SU-DHL-6 (cell line): ENCODE data around the gene TSC2.

ENCODE experiments used
- H2AFZ ChIP-seq: fragments of 200-600 bp; sonication (generic); 2 replicates; pipeline ENCODE4 v1.6.1; 2014; ENCODE audit warnings: low read depth, mild to moderate bottlenecking, moderate library complexity, mixed read lengths, antibody characterized with exemption, low read length; ENCODE audit not compliant: severe bottlenecking
- H3F3A ChIP-seq: fragments of 200-600 bp; shearing (Covaris generic); 2 replicates; pipeline ENCODE4 v1.6.0; 2016; ENCODE audit warnings: antibody characterized with exemption, mild to moderate bottlenecking; ENCODE audit not compliant: insufficient read depth
- H3K27ac ChIP-seq: fragments of 200-600 bp; sonication (generic); 2 replicates; pipeline ENCODE4 v1.5.1; 2016; ENCODE audit warnings: low read depth, mild to moderate bottlenecking, low read length, moderate library complexity, mixed read lengths
- H3K27me3 ChIP-seq: fragments of 200-600 bp; sonication (generic), shearing (Covaris generic); 2 replicates; pipeline ENCODE4 v1.6.0; 2014; ENCODE audit warnings: mild to moderate bottlenecking, low read length
- H3K36me3 ChIP-seq: fragments of 200-600 bp; sonication (generic); 2 replicates; pipeline ENCODE4 v1.6.1; 2014; ENCODE audit warnings: mild to moderate bottlenecking, low read length, mixed read lengths
- H3K4me2 ChIP-seq: fragments of 300-600, 200-600 bp; shearing (Covaris generic), sonication (generic); 2 replicates; pipeline ENCODE4 v1.6.0; 2014; ENCODE audit warnings: low read length, low read depth, mild to moderate bottlenecking; ENCODE audit not compliant: poor library complexity, severe bottlenecking
- H3K4me3 ChIP-seq: fragments of 200-600 bp; sonication (generic); 2 replicates; pipeline ENCODE4 v1.5.1; 2014; ENCODE audit warnings: antibody characterized with exemption, low read length, mild to moderate bottlenecking, mixed read lengths; ENCODE audit not compliant: insufficient read depth, poor library complexity, severe bottlenecking
- H3K79me2 ChIP-seq: fragments of 200-600 bp; sonication (generic); 2 replicates; pipeline ENCODE4 v1.6.1; 2014; ENCODE audit warnings: mild to moderate bottlenecking, low read length, moderate library complexity; ENCODE audit not compliant: insufficient read depth
- H3K9ac ChIP-seq: fragments of 200-600 bp; sonication (generic); 2 replicates; pipeline ENCODE4 v1.7.0; 2014; ENCODE audit warnings: mild to moderate bottlenecking, low read length
- H3K9me2 ChIP-seq: fragments of 200-600 bp; sonication (generic); replicated peaks from 2 replicates; pipeline ENCODE4 v1.6.1; 2014; ENCODE audit warnings: low read length; ENCODE audit not compliant: insufficient read depth
- H3K9me3 ChIP-seq: fragments of 200-600 bp; sonication (generic); 2 replicates; pipeline ENCODE4 v1.6.1; 2014; ENCODE audit warnings: low read length, mixed read lengths; ENCODE audit not compliant: insufficient read depth
- H4K20me1 ChIP-seq: fragments of 200-600 bp; sonication (generic); 2 replicates; pipeline ENCODE4 v1.6.1; 2014; ENCODE audit warnings: low read depth, mild to moderate bottlenecking, antibody characterized with exemption, low read length, moderate library complexity, mixed read lengths
- CTCF ChIP-seq: fragments of 200-600 bp; sonication (generic); IDR thresholded peaks from one replicate; pipeline ENCODE4 v1.5.1; 2017; ENCODE audit warnings: antibody characterized with exemption, mild to moderate bottlenecking, low read length, moderate library complexity; ENCODE audit not compliant: insufficient read depth, poor library complexity, severe bottlenecking
- EZH2phosphoT487 ChIP-seq: fragments of 200-600 bp; sonication (generic), shearing (Covaris generic); conservative IDR thresholded peaks from 2 replicates; pipeline ENCODE4 v1.6.1; 2018; ENCODE audit warnings: mild to moderate bottlenecking, antibody characterized with exemption, low read length, moderate library complexity, mixed read lengths

The TSC2 gene

DNA sequence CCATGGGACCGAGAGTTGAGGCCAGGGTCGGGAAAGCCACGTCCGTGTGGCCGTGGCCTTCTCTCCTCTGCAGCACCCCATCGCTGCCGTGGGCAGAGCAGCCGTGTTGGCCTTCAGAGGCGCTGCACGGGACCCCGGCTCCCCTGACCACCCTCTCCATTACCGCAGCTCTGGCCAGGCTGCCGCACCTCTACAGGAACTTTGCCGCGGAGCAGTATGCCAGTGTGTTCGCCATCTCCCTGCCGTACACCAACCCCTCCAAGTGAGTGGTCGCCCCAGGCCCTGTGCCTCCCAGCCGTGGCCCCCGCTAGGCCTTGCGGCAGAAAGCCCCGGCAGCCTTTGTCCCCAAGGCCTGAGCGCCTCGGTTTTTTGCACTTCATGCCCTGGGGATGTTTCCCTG is 27.8 kb downstream of the TSC2 start:
- no peaks in the 10 kb centered on the region for H3K27me3 ChIP-seq
- H4K20me1 ChIP-seq = no peaks in the 10 kb centered on the region
- H3K4me2 ChIP-seq = no peak overlapping the region
- H3K9me2 ChIP-seq = no peaks in the 10 kb centered on the region
- H3K9me3 ChIP-seq = no peaks in the 10 kb centered on the region
- no peak overlapping the region for H2AFZ ChIP-seq
- TF ChIP-seq EZH2phosphoT487 = no peak
- TF ChIP-seq CTCF = no peak
- no peaks in the 10 kb centered on the region for H3K36me3 ChIP-seq
- H3K9ac ChIP-seq = no peak overlapping the region
- H3K79me2 ChIP-seq = no peaks in the 10 kb centered on the region
- H3F3A ChIP-seq = no peaks in the 10 kb centered on the region
- no peak overlapping the region for H3K4me3 ChIP-seq
- H3K27ac ChIP-seq = no peak overlapping the region

DNA sequence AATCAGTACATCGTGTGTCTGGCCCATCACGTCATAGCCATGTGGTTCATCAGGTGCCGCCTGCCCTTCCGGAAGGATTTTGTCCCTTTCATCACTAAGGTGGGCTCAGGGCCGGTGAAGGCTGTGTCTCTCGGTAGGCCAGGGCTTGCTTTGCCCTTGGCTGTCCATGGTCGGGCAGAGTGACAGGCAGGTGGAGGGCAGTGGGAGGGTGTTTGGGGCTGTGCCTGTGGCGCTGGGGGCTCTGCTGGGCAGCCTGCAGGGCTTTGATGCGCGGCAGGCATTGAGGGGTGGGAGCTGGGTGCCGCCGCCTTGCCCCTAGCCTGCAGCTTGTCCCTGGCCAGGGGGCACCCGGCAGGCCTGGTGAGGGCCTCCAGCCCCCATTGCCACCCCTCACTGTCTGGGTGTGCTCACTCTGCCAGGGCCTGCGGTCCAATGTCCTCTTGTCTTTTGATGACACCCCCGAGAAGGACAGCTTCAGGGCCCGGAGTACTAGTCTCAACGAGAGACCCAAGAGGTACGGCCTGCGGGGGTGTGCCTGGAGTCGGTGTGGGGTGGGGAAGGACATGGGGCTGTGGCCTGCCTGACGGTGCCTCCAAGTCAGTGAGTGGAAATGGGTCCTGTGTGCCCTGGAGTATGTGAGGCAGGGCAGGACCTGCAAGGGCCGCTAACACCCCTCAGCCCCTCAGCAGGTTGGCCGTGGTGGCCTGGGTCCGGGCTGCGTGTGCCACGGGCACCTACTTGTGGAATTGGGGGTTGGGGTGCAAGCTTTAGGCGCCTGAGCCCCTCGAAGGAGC is 28.5 kb downstream of the TSC2 start:
- Histone ChIP-seq H3K4me2 (no peak overlapping the region), H3K9me2 (no peaks in the 10 kb centered on the region), H3K27me3 (no peaks in the 10 kb centered on the region), H3F3A (no peaks in the 10 kb centered on the region), H3K9ac (no peak overlapping the region), H3K36me3 (no peaks in the 10 kb centered on the region), H3K27ac (no peak overlapping the region), H3K9me3 (no peaks in the 10 kb centered on the region), H2AFZ (no peak overlapping the region), H3K79me2 (no peaks in the 10 kb centered on the region), H4K20me1 (no peaks in the 10 kb centered on the region), H3K4me3 (no peak overlapping the region)
- no peak for TF ChIP-seq CTCF
- TF ChIP-seq EZH2phosphoT487 = no peak

GRCh38 chr16:2077016-2077415 is 29.2 kb downstream of the TSC2 start:
- no peaks in the 10 kb centered on the region for H3K27me3 ChIP-seq
- H3K27ac ChIP-seq = no peak overlapping the region
- no peaks in the 10 kb centered on the region for H3K36me3 ChIP-seq
- H3K9me2 ChIP-seq = no peaks in the 10 kb centered on the region
- no peak overlapping the region for H2AFZ ChIP-seq
- H3K9ac ChIP-seq = no peak overlapping the region
- no peaks in the 10 kb centered on the region for H4K20me1 ChIP-seq
- H3F3A ChIP-seq = no peaks in the 10 kb centered on the region
- H3K9me3 ChIP-seq = no peaks in the 10 kb centered on the region
- no peak overlapping the region for H3K4me3 ChIP-seq
- TF ChIP-seq CTCF = no peak
- TF ChIP-seq EZH2phosphoT487 = no peak
- no peak overlapping the region for H3K4me2 ChIP-seq
- H3K79me2 ChIP-seq = no peaks in the 10 kb centered on the region
